Liver (tissue), 9 donors: Measurements from ENCODE around the gene SCN9A. TPM values are rescaled to one million over a fixed set of nuclear protein-coding genes. Genes with fewer than 3 reads are reported as not detected.

Experiments used
- DNase-seq: peaks from one replicate; pipeline ENCODE4 v3.0.0-alpha.2; 2017; ENCODE audit warnings: low spot score
- H3K27ac ChIP-seq, 2 donors: one replicate each; pipeline ENCODE4 v1.7.0; 2013; ENCODE audit warnings: inconsistent platforms in 2 of 2, low read length in 2 of 2, control low read depth in 1 of 2, low read depth in 1 of 2, mild to moderate bottlenecking in 1 of 2
- H3K27me3 ChIP-seq, 4 donors: one replicate each; pipeline versions ENCODE4 v1.6.1 to v1.7.0; 2013; ENCODE audit warnings: low read length in 3 of 4, inconsistent platforms in 1 of 4, mild to moderate bottlenecking in 1 of 4, moderate library complexity in 1 of 4; ENCODE audit not compliant: control insufficient read depth in 4 of 4, insufficient read depth in 4 of 4
- H3K36me3 ChIP-seq, 4 donors: one replicate each; pipeline versions ENCODE4 v1.6.1 to v1.7.0; 2013; ENCODE audit warnings: low read length in 3 of 4, mild to moderate bottlenecking in 3 of 4, low read depth in 1 of 4, moderate library complexity in 1 of 4; ENCODE audit not compliant: control insufficient read depth in 4 of 4, insufficient read depth in 3 of 4
- H3K4me1 ChIP-seq, 4 donors: one replicate each; pipeline versions ENCODE4 v1.6.1 to v1.7.0; 2013; ENCODE audit warnings: low read length in 3 of 4, mild to moderate bottlenecking in 3 of 4, moderate library complexity in 1 of 4; ENCODE audit not compliant: control insufficient read depth in 4 of 4, insufficient read depth in 4 of 4
- H3K4me3 ChIP-seq, 3 donors: one replicate each; pipeline versions ENCODE4 v1.6.1 to v1.7.0; 2013; ENCODE audit warnings: low read length in 3 of 3, control low read depth in 1 of 3, low read depth in 1 of 3, mild to moderate bottlenecking in 1 of 3
- H3K9ac ChIP-seq, 2 donors: one replicate each; pipeline ENCODE4 v1.7.0; 2013; ENCODE audit warnings: low read length in 2 of 2, mild to moderate bottlenecking in 2 of 2, moderate library complexity in 2 of 2, control low read depth in 1 of 2, low read depth in 1 of 2
- H3K9me3 ChIP-seq, 4 donors: one replicate each; pipeline versions ENCODE4 v1.6.1 to v1.7.0; 2013; ENCODE audit warnings: low read length in 3 of 4; ENCODE audit not compliant: control insufficient read depth in 4 of 4
- ATF3 ChIP-seq: IDR thresholded peaks from 2 replicates; pipeline ENCODE4 v1.6.1; 2016; ENCODE audit warnings: antibody characterized with exemption
- CTCF ChIP-seq: fragments of 150-350 bp; IDR thresholded peaks from 2 replicates; pipeline ENCODE4 v1.5.1; 2017; ENCODE audit warnings: improper control_type of control experiment, low read depth, low read length; ENCODE audit not compliant: missing input control
- EGR1 ChIP-seq, 2 donors: IDR thresholded peaks; 2 replicates each; pipeline ENCODE4 v1.6.1; 2016 to 2018; ENCODE audit warnings: antibody characterized with exemption in 2 of 2, low read depth in 2 of 2
- FOXA1 ChIP-seq: IDR thresholded peaks from 2 replicates; pipeline ENCODE4 v1.6.1; 2016; ENCODE audit warnings: antibody characterized with exemption
- FOXA2 ChIP-seq: IDR thresholded peaks from 2 replicates; pipeline ENCODE4 v1.6.1; 2016; ENCODE audit warnings: antibody characterized with exemption
- GABPA ChIP-seq, 2 donors: IDR thresholded peaks in 1 of 2; conservative IDR thresholded peaks in 1 of 2; 2 replicates each; pipeline ENCODE4 v1.6.1; 2016; ENCODE audit warnings: antibody characterized with exemption in 2 of 2, mild to moderate bottlenecking in 1 of 2, moderate library complexity in 1 of 2
- HNF4A ChIP-seq, 2 donors: conservative IDR thresholded peaks; 2 replicates each; pipeline ENCODE4 v1.6.1; 2016; ENCODE audit warnings: antibody characterized with exemption in 2 of 2, mild to moderate bottlenecking in 2 of 2
- HNF4G ChIP-seq: IDR thresholded peaks from 2 replicates; pipeline ENCODE4 v1.6.1; 2016; ENCODE audit warnings: antibody characterized with exemption
- JUND ChIP-seq, 2 donors: IDR thresholded peaks; 2 replicates each; pipeline ENCODE4 v1.6.1; 2016; ENCODE audit warnings: antibody characterized with exemption in 2 of 2
- MAX ChIP-seq: IDR thresholded peaks from 2 replicates; pipeline ENCODE4 v1.6.1; 2016; ENCODE audit warnings: antibody characterized with exemption
- NR2F2 ChIP-seq: IDR thresholded peaks from 2 replicates; pipeline ENCODE4 v1.6.1; 2016; ENCODE audit warnings: antibody characterized with exemption
- RAD21 ChIP-seq, 2 donors: IDR thresholded peaks; 2 replicates each; pipeline ENCODE4 v1.6.1; 2016; ENCODE audit warnings: antibody characterized with exemption in 2 of 2, mild to moderate bottlenecking in 2 of 2
- REST ChIP-seq: IDR thresholded peaks from 2 replicates; pipeline ENCODE4 v1.6.1; 2016; ENCODE audit warnings: antibody characterized with exemption, mild to moderate bottlenecking
- RXRA ChIP-seq, 2 donors: IDR thresholded peaks; 2 replicates each; pipeline ENCODE4 v1.6.1; 2017 to 2018; ENCODE audit warnings: antibody characterized with exemption in 2 of 2, mild to moderate bottlenecking in 1 of 2
- SP1 ChIP-seq: IDR thresholded peaks from 2 replicates; pipeline ENCODE4 v1.6.1; 2018; ENCODE audit warnings: antibody characterized with exemption, mild to moderate bottlenecking
- TAF1 ChIP-seq: conservative IDR thresholded peaks from 2 replicates; pipeline ENCODE4 v1.6.1; 2016; ENCODE audit warnings: antibody characterized with exemption, mild to moderate bottlenecking
- YY1 ChIP-seq: IDR thresholded peaks from 2 replicates; pipeline ENCODE4 v1.6.1; 2016; ENCODE audit warnings: antibody characterized with exemption, mild to moderate bottlenecking
- ZBTB33 ChIP-seq: IDR thresholded peaks from 2 replicates; pipeline ENCODE4 v1.6.1; 2016; ENCODE audit warnings: antibody characterized with exemption
- WGBS: extraction: QIAGEN DNeasy Blood & Tissue Kit; methylation state at CpG from one replicate; pipeline ENCODE4 v1.1.7; 2013; 5-methylcytosine and 5-hydroxymethylcytosine counted together
- polyA plus RNA-seq, 2 donors: library from polyadenylated mRNA; stranded (reverse) in 1 of 2; unstranded in 1 of 2; fragments of 200-250 nt in 1 of 2; fragments of >200 nt in 1 of 2; fragmentation: Nextera tagmentation in 1 of 2; extraction: Ambion mirVana in 1 of 2; gene quantifications; one replicate each; pipeline versions ENCODE4 v1.2.1 to v1.2.3, GENCODE V29; 2013 to 2015
- total RNA-seq, 2 donors: library from RNA; depleted of rRNA; stranded (reverse); fragments of >200 nt; gene quantifications; one replicate each; pipeline ENCODE4 v1.2.3, GENCODE V29; 2014
- donor health status: healthy.
- donor health status: healthy.
- donor health status: healthy.
- donor health status: healthy.
- donor health status: healthy.

The SCN9A gene
- total and polyA plus RNA-seq, 4 donors: 1.2 to 10.1 (median 9.2) TPM

- WGBS: 93% methylated on average over 2 of the region's 2 CpGs
- Histone ChIP-seq H3K9ac (no peak overlapping the region), H3K27ac (no peak overlapping the region), H3K4me3 (no peak overlapping the region), H3K4me1 (no peaks in the 10 kb centered on the region), H3K27me3 (no peaks in the 10 kb centered on the region), H3K36me3 (no peaks in the 10 kb centered on the region), H3K9me3 (no peaks in the 10 kb centered on the region)
- TF ChIP-seq REST: no peak
- DNase-seq: no peak
These were observed 205.4 kb downstream of the SCN9A start for GRCh38 chr2:166170356-166170755.

GRCh38 chr2:166167449-166167848 is 208.3 kb downstream of the SCN9A start:
- WGBS: 42% methylated on average over 2 of the region's 2 CpGs
- Histone ChIP-seq H3K27me3 (no peaks in the 10 kb centered on the region), H3K4me3 (no peak overlapping the region), H3K4me1 (no peaks in the 10 kb centered on the region), H3K27ac (no peak overlapping the region), H3K36me3 (no peaks in the 10 kb centered on the region), H3K9ac (no peak overlapping the region), H3K9me3 (no peaks in the 10 kb centered on the region)
- no peak for TF ChIP-seq ZBTB33
- TF ChIP-seq REST: no peak
- TF ChIP-seq RAD21 (IDR thresholded peaks at IDR 0.05): no peak
- TF ChIP-seq EGR1 (IDR thresholded peaks at IDR 0.05; ENCODE audit: low read depth in 2 of 2): no peak
- no peak for TF ChIP-seq ATF3
- no peak for TF ChIP-seq YY1
- TF ChIP-seq MAX: no peak
- no peak for TF ChIP-seq HNF4A (conservative IDR thresholded peaks at IDR 0.05)
- TF ChIP-seq JUND (IDR thresholded peaks at IDR 0.05): no peak
- no peak for TF ChIP-seq SP1
- TF ChIP-seq RXRA (IDR thresholded peaks at IDR 0.05): no peak
- TF ChIP-seq CTCF: no peak
- TF ChIP-seq GABPA (IDR thresholded peaks at IDR 0.05 in 1 of 2, conservative IDR thresholded peaks at IDR 0.05 in 1 of 2): no peak
- no peak for TF ChIP-seq FOXA2
- no peak for TF ChIP-seq TAF1
- no peak for TF ChIP-seq FOXA1
- TF ChIP-seq NR2F2: no peak
- no peak for TF ChIP-seq HNF4G
- no peak for DNase-seq
